ENCODE measurements around the gene TMEM184B. TPM values are rescaled to one million over a fixed set of nuclear protein-coding genes. Genes with fewer than 3 reads are reported as not detected.

TMEM184B gene
- total and polyA plus RNA-seq, 10 of the 15 experiments (the other 5 are each of a cell fraction or from before 2014, with no cell fraction given), result 0.56 to 22.4 (median 7.9) TPM

- no peak for TF ChIP-seq CHD4 (IDR thresholded peaks at IDR 0.05)
- TF ChIP-seq EED (IDR thresholded peaks at IDR 0.05; ENCODE audit: low read depth), result no peak
Measured at GRCh38 chr22:38221908-38222796, 50.7 kb downstream of the TMEM184B start (continued).

- Histone ChIP-seq H3K79me2 (ENCODE audit: control insufficient read depth, insufficient read depth, low read length) (no peaks in the 10 kb centered on the region), H3K4me2 (ENCODE audit: control insufficient read depth, insufficient read depth) (no peak overlapping the region), H3K9ac (ENCODE audit: control insufficient read depth, insufficient read depth, low read length) (no peak overlapping the region), H4K20me1 (ENCODE audit: control insufficient read depth, insufficient read depth) (no peaks in the 10 kb centered on the region), H3K36me3 (ENCODE audit: control insufficient read depth in 2 of 2, insufficient read depth in 2 of 2, low read length in 1 of 2) (no peaks in the 10 kb centered on the region; a peak in 1 of 4 replicates), H3K4me3 (no peak overlapping the region), H2AFZ (ENCODE audit: control insufficient read depth, low read depth, low read length) (no peak overlapping the region), H3K27ac (ENCODE audit: control insufficient read depth, insufficient read depth) (no peak overlapping the region), H3K27me3 (replicated peaks in 1 of 2; ENCODE audit: control insufficient read depth in 2 of 2, insufficient read depth in 2 of 2, low read length in 1 of 2) (no peaks in the 10 kb centered on the region), H3K9me3 (replicated peaks; ENCODE audit: control insufficient read depth, insufficient read depth, low read length) (no peaks in the 10 kb centered on the region), H3K4me1 (ENCODE audit: control insufficient read depth, insufficient read depth, low read length) (peaks cover 13% of the 10 kb centered on the region)
- RAD21 ChIA-PET (ENCODE audit: unreplicated experiment), result no interaction called here
- FAIRE-seq, result no peak
- no peak for TF ChIP-seq RBBP5 (conservative IDR thresholded peaks at IDR 0.05)
- TF ChIP-seq NFIC (IDR thresholded peaks at IDR 0.05; ENCODE audit: low read depth, low read length), result no peak
- TF ChIP-seq IKZF1 (conservative IDR thresholded peaks at IDR 0.05), result no peak
- TF ChIP-seq BHLHE40 (IDR thresholded peaks at IDR 0.05; ENCODE audit: borderline replicate concordance in 1 of 2, low read depth in 2 of 2, low read length in 1 of 2), result no peak
- TF ChIP-seq ZNF687 (IDR thresholded peaks at IDR 0.05), result no peak
- TF ChIP-seq FOXM1 (IDR thresholded peaks at IDR 0.05; ENCODE audit: low read depth, low read length), result no peak
- no peak for TF ChIP-seq MAX (IDR thresholded peaks at IDR 0.05; ENCODE audit: low read depth, low read length)
- TF ChIP-seq TAF1 (IDR thresholded peaks at IDR 0.05; ENCODE audit: borderline replicate concordance, low read depth, low read length), result no peak
- TF ChIP-seq CHD2 (IDR thresholded peaks at IDR 0.05; ENCODE audit: borderline replicate concordance, low read depth, low read length), result no peak
- no peak for TF ChIP-seq JUNB (IDR thresholded peaks at IDR 0.05)
- TF ChIP-seq ATF7 (IDR thresholded peaks at IDR 0.05; ENCODE audit: low read depth), result no peak
- POLR2A ChIA-PET, result no interaction called here
- 96% methylated on average over 22 of the region's 22 CpGs for WGBS (ENCODE audit: insufficient coverage, insufficient replicate concordance, low lambda C conversion rate, missing lambda C conversion rate)
- BruUV-seq (replicated peaks), result no TSS peak
- SMC1A ChIA-PET (ENCODE audit: uncharacterized antibody, unreplicated experiment), result no interaction called here
- CTCF ChIA-PET, result interaction anchor here (0.9 kb wide), 1 partner anchor 40 kb away, joined by 3 read pairs; the partner anchor contains the start of gene PLA2G6
- no peak for DNase-seq (ENCODE audit: low read depth, low spot score)
- in situ Hi-C loops (cut with MboI), result no loop called here
- ATAC-seq, result no peak
- intact Hi-C loops (cut with micrococcal nuclease; ENCODE audit: unreplicated experiment), result no loop called here
Measured at GRCh38 chr22:38221407-38221806, 51.4 kb downstream of the TMEM184B start.

Data from GM12878 (cell line).